ENCODE data around the gene EVPLL.
"Not testable (repeated sequence)": the region's sequence is repeated elsewhere in the genome, so short reads cannot be mapped to it uniquely, and the experiment has no call there.

Gene EVPLL

GRCh38 chr17:18377437-18378204, at the start of gene EVPLL:
EVPLL (plus strand) TSS chr17:18377778; CDS start chr17:18380938, 3,160 bp downstream.
- DNase-seq, result no peak

GRCh38 chr17:18328643-18329204, 48.9 kb upstream of the EVPLL start:
- no peak for DNase-seq

- no peak for DNase-seq
Observed at GRCh38 chr17:18331879-18332278, 45.7 kb upstream of the EVPLL start.

- no peak for DNase-seq
Observed at GRCh38 chr17:18332909-18333489, 44.6 kb upstream of the EVPLL start.

GRCh38 chr17:18338158-18338557, 39.4 kb upstream of the EVPLL start:
- DNase-seq, result not testable (repeated sequence)

GRCh38 chr17:18339933-18340332, 37.6 kb upstream of the EVPLL start:
- no peak for DNase-seq

GRCh38 chr17:18344021-18344420, 33.6 kb upstream of the EVPLL start:
- DNase-seq, result no peak

- DNase-seq, result no peak
Observed at GRCh38 chr17:18353541-18353940, 24.0 kb upstream of the EVPLL start.

- no peak for DNase-seq
Observed at GRCh38 chr17:18356624-18357023, 21.0 kb upstream of the EVPLL start.

GRCh38 chr17:18360518-18360917, 17.1 kb upstream of the EVPLL start:
- DNase-seq, result no peak

- no peak for DNase-seq
Observed at GRCh38 chr17:18361837-18362697, 15.5 kb upstream of the EVPLL start.

GRCh38 chr17:18362698-18363100, 14.9 kb upstream of the EVPLL start:
- no peak for DNase-seq

GRCh38 chr17:18363101-18364049, 14.2 kb upstream of the EVPLL start, which contains the start of gene SHMT1:
SHMT1 (minus strand) TSS chr17:18363550; CDS start chr17:18355981, 7,569 bp downstream.
- peak; percentile 91 for DNase-seq

GRCh38 chr17:18364166-18364565, 13.4 kb upstream of the EVPLL start:
- DNase-seq, result no peak

GRCh38 chr17:18368946-18369345, 8.6 kb upstream of the EVPLL start:
- DNase-seq, result no peak

- DNase-seq, result no peak
Observed at GRCh38 chr17:18370761-18371160, 6.8 kb upstream of the EVPLL start.

GRCh38 chr17:18371455-18371854, 6.1 kb upstream of the EVPLL start:
- DNase-seq, result no peak

- DNase-seq, result not testable (repeated sequence)
Observed at GRCh38 chr17:18373181-18373580, 4.4 kb upstream of the EVPLL start.

- no peak for DNase-seq
Observed at GRCh38 chr17:18374216-18374615, 3.4 kb upstream of the EVPLL start.

GRCh38 chr17:18378205-18378505, 577 bp downstream of the EVPLL start:
- DNase-seq, result no peak

GRCh38 chr17:18378614-18379013, 1.0 kb downstream of the EVPLL start:
- DNase-seq, result not testable (repeated sequence)
